ENCODE measurements around the gene AOPEP. TPM values are rescaled to one million over a fixed set of nuclear protein-coding genes. Genes with fewer than 3 reads are reported as not detected.

The AOPEP gene
- total and polyA plus RNA-seq, 2 donors: 9.6 to 36.5 TPM

GRCh38 chr9:94802793-94803192, 76.3 kb downstream of the AOPEP start:
- no peak overlapping the region for H3K27ac ChIP-seq (ENCODE audit: low read depth in 1 of 2, low read length in 1 of 2)
- DNase-seq (ENCODE audit: low read depth in 6 of 9, low spot score in 9 of 9): no peak
- H3K27me3 ChIP-seq (ENCODE audit: control insufficient read depth in 2 of 2, insufficient read depth in 1 of 2, low read length in 1 of 2): no peaks in the 10 kb centered on the region
- no peaks in the 10 kb centered on the region for H3K9me3 ChIP-seq (ENCODE audit: control insufficient read depth in 2 of 2, insufficient read depth in 1 of 2, low read length in 1 of 2)
- H3K4me1 ChIP-seq (ENCODE audit: control insufficient read depth in 2 of 2, insufficient read depth in 2 of 2, low read length in 2 of 2): peaks cover 5% of the 10 kb centered on the region in 2 donors
- H3K36me3 ChIP-seq (ENCODE audit: control insufficient read depth in 2 of 2, insufficient read depth in 2 of 2, low read length in 1 of 2): peaks cover 11% of the 10 kb centered on the region in 2 donors
- 26% methylated on average over 3 of the region's 3 CpGs for WGBS
- no peak overlapping the region for H3K4me3 ChIP-seq (ENCODE audit: low read length in 2 of 2)

GRCh38 chr9:94804316-94804715, 77.8 kb downstream of the AOPEP start:
- DNase-seq (ENCODE audit: low read depth in 6 of 9, low spot score in 9 of 9): no peak
- H3K4me3 ChIP-seq (ENCODE audit: low read length in 2 of 2): no peak overlapping the region
- WGBS: 97% methylated on average over 5 of the region's 5 CpGs
- H3K4me1 ChIP-seq (ENCODE audit: control insufficient read depth in 2 of 2, insufficient read depth in 2 of 2, low read length in 2 of 2): peaks cover 5% of the 10 kb centered on the region in 2 donors
- H3K27me3 ChIP-seq (ENCODE audit: control insufficient read depth in 2 of 2, insufficient read depth in 1 of 2, low read length in 1 of 2): no peaks in the 10 kb centered on the region
- no peak overlapping the region for H3K27ac ChIP-seq (ENCODE audit: low read depth in 1 of 2, low read length in 1 of 2)
- no peaks in the 10 kb centered on the region for H3K9me3 ChIP-seq (ENCODE audit: control insufficient read depth in 2 of 2, insufficient read depth in 1 of 2, low read length in 1 of 2)
- H3K36me3 ChIP-seq (ENCODE audit: control insufficient read depth in 2 of 2, insufficient read depth in 2 of 2, low read length in 1 of 2): peaks cover 11% of the 10 kb centered on the region in 2 donors

GRCh38 chr9:94805051-94805489, 78.6 kb downstream of the AOPEP start:
- H3K4me3 ChIP-seq (ENCODE audit: low read length in 2 of 2): no peak overlapping the region
- H3K27me3 ChIP-seq (ENCODE audit: control insufficient read depth in 2 of 2, insufficient read depth in 1 of 2, low read length in 1 of 2): no peaks in the 10 kb centered on the region
- peak in 3 of 9 donors; percentile 2 to 37 (median 6) for DNase-seq (ENCODE audit: low read depth in 6 of 9, low spot score in 9 of 9)
- peaks cover 5% of the 10 kb centered on the region in 2 donors for H3K4me1 ChIP-seq (ENCODE audit: control insufficient read depth in 2 of 2, insufficient read depth in 2 of 2, low read length in 2 of 2)
- peaks cover 11 to 14% of the 10 kb centered on the region in 2 donors for H3K36me3 ChIP-seq (ENCODE audit: control insufficient read depth in 2 of 2, insufficient read depth in 2 of 2, low read length in 1 of 2)
- 68% methylated on average over 8 of the region's 8 CpGs for whole genome bisulfite sequencing
- no peaks in the 10 kb centered on the region for H3K9me3 ChIP-seq (ENCODE audit: control insufficient read depth in 2 of 2, insufficient read depth in 1 of 2, low read length in 1 of 2)
- no peak overlapping the region for H3K27ac ChIP-seq (ENCODE audit: low read depth in 1 of 2, low read length in 1 of 2)

- Histone ChIP-seq H3K9me3 (ENCODE audit: control insufficient read depth in 2 of 2, insufficient read depth in 1 of 2, low read length in 1 of 2) (no peaks in the 10 kb centered on the region), H3K4me1 (ENCODE audit: control insufficient read depth in 2 of 2, insufficient read depth in 2 of 2, low read length in 2 of 2) (peaks cover 5% of the 10 kb centered on the region in 2 donors), H3K36me3 (ENCODE audit: control insufficient read depth in 2 of 2, insufficient read depth in 2 of 2, low read length in 1 of 2) (peaks cover 8 to 14% of the 10 kb centered on the region in 2 donors), H3K27me3 (ENCODE audit: control insufficient read depth in 2 of 2, insufficient read depth in 1 of 2, low read length in 1 of 2) (no peaks in the 10 kb centered on the region), H3K4me3 (ENCODE audit: low read length in 2 of 2) (no peak overlapping the region), H3K27ac (ENCODE audit: low read depth in 1 of 2, low read length in 1 of 2) (no peak overlapping the region)
- DNase-seq (ENCODE audit: low read depth in 6 of 9, low spot score in 9 of 9): no peak
- WGBS: 59% methylated on average over 3 of the region's 3 CpGs
Observed at GRCh38 chr9:94805585-94805984, 79.1 kb downstream of the AOPEP start.

GRCh38 chr9:94806307-94806893, 79.9 kb downstream of the AOPEP start:
- peaks cover 5% of the 10 kb centered on the region in 2 donors for H3K4me1 ChIP-seq (ENCODE audit: control insufficient read depth in 2 of 2, insufficient read depth in 2 of 2, low read length in 2 of 2)
- WGBS: 97% methylated on average over 3 of the region's 3 CpGs
- DNase-seq (ENCODE audit: low read depth in 6 of 9, low spot score in 9 of 9): no peak
- H3K9me3 ChIP-seq (ENCODE audit: control insufficient read depth in 2 of 2, insufficient read depth in 1 of 2, low read length in 1 of 2): no peaks in the 10 kb centered on the region
- no peak overlapping the region for H3K4me3 ChIP-seq (ENCODE audit: low read length in 2 of 2)
- H3K36me3 ChIP-seq (ENCODE audit: control insufficient read depth in 2 of 2, insufficient read depth in 2 of 2, low read length in 1 of 2): peaks cover 3 to 7% of the 10 kb centered on the region in 2 donors
- no peaks in the 10 kb centered on the region for H3K27me3 ChIP-seq (ENCODE audit: control insufficient read depth in 2 of 2, insufficient read depth in 1 of 2, low read length in 1 of 2)
- H3K27ac ChIP-seq (ENCODE audit: low read depth in 1 of 2, low read length in 1 of 2): no peak overlapping the region

- Histone ChIP-seq H3K9me3 (ENCODE audit: control insufficient read depth in 2 of 2, insufficient read depth in 1 of 2, low read length in 1 of 2) (no peaks in the 10 kb centered on the region), H3K27me3 (ENCODE audit: control insufficient read depth in 2 of 2, insufficient read depth in 1 of 2, low read length in 1 of 2) (no peaks in the 10 kb centered on the region), H3K36me3 (ENCODE audit: control insufficient read depth in 2 of 2, insufficient read depth in 2 of 2, low read length in 1 of 2) (peaks cover 3 to 7% of the 10 kb centered on the region in 2 donors), H3K4me3 (ENCODE audit: low read length in 2 of 2) (no peak overlapping the region), H3K4me1 (ENCODE audit: control insufficient read depth in 2 of 2, insufficient read depth in 2 of 2, low read length in 2 of 2) (peaks cover 5% of the 10 kb centered on the region in 2 donors), H3K27ac (ENCODE audit: low read depth in 1 of 2, low read length in 1 of 2) (no peak overlapping the region)
- WGBS: 98% methylated on average over 3 of the region's 3 CpGs
- DNase-seq (ENCODE audit: low read depth in 6 of 9, low spot score in 9 of 9): no peak
Observed at GRCh38 chr9:94807556-94807955, 81.1 kb downstream of the AOPEP start.

- Histone ChIP-seq H3K4me1 (ENCODE audit: control insufficient read depth in 2 of 2, insufficient read depth in 2 of 2, low read length in 2 of 2) (peaks cover 5% of the 10 kb centered on the region in 2 donors), H3K36me3 (ENCODE audit: control insufficient read depth in 2 of 2, insufficient read depth in 2 of 2, low read length in 1 of 2) (peaks cover 3 to 7% of the 10 kb centered on the region in 2 donors), H3K9me3 (ENCODE audit: control insufficient read depth in 2 of 2, insufficient read depth in 1 of 2, low read length in 1 of 2) (no peaks in the 10 kb centered on the region), H3K27me3 (ENCODE audit: control insufficient read depth in 2 of 2, insufficient read depth in 1 of 2, low read length in 1 of 2) (no peaks in the 10 kb centered on the region), H3K27ac (ENCODE audit: low read depth in 1 of 2, low read length in 1 of 2) (no peak overlapping the region), H3K4me3 (ENCODE audit: low read length in 2 of 2) (no peak overlapping the region)
- DNase-seq (ENCODE audit: low read depth in 6 of 9, low spot score in 9 of 9): no peak
- over 99% methylated on average over 6 of the region's 6 CpGs for WGBS
Observed at GRCh38 chr9:94808926-94809700, 82.6 kb downstream of the AOPEP start.

- Histone ChIP-seq H3K4me3 (ENCODE audit: low read length in 2 of 2) (no peak overlapping the region), H3K9me3 (ENCODE audit: control insufficient read depth in 2 of 2, insufficient read depth in 1 of 2, low read length in 1 of 2) (no peaks in the 10 kb centered on the region), H3K36me3 (ENCODE audit: control insufficient read depth in 2 of 2, insufficient read depth in 2 of 2, low read length in 1 of 2) (peaks cover 3 to 7% of the 10 kb centered on the region in 2 donors), H3K27ac (ENCODE audit: low read depth in 1 of 2, low read length in 1 of 2) (no peak overlapping the region), H3K27me3 (ENCODE audit: control insufficient read depth in 2 of 2, insufficient read depth in 1 of 2, low read length in 1 of 2) (no peaks in the 10 kb centered on the region), H3K4me1 (ENCODE audit: control insufficient read depth in 2 of 2, insufficient read depth in 2 of 2, low read length in 2 of 2) (peaks cover 4% of the 10 kb centered on the region in 2 donors)
- WGBS: 97% methylated on average over 6 of the region's 6 CpGs
- no peak for DNase-seq (ENCODE audit: low read depth in 6 of 9, low spot score in 9 of 9)
Observed at GRCh38 chr9:94809778-94810177, 83.3 kb downstream of the AOPEP start.

GRCh38 chr9:94811074-94811473, 84.6 kb downstream of the AOPEP start:
- Histone ChIP-seq H3K4me3 (ENCODE audit: low read length in 2 of 2) (no peak overlapping the region), H3K9me3 (ENCODE audit: control insufficient read depth in 2 of 2, insufficient read depth in 1 of 2, low read length in 1 of 2) (no peaks in the 10 kb centered on the region), H3K27me3 (ENCODE audit: control insufficient read depth in 2 of 2, insufficient read depth in 1 of 2, low read length in 1 of 2) (no peaks in the 10 kb centered on the region), H3K4me1 (ENCODE audit: control insufficient read depth in 2 of 2, insufficient read depth in 2 of 2, low read length in 2 of 2) (no peaks in the 10 kb centered on the region), H3K36me3 (ENCODE audit: control insufficient read depth in 2 of 2, insufficient read depth in 2 of 2, low read length in 1 of 2) (peaks cover 3 to 7% of the 10 kb centered on the region in 2 donors), H3K27ac (ENCODE audit: low read depth in 1 of 2, low read length in 1 of 2) (no peak overlapping the region)
- DNase-seq (ENCODE audit: low read depth in 6 of 9, low spot score in 9 of 9): no peak
- WGBS: 97% methylated on average over 2 of the region's 2 CpGs
